PFSK-1 (cell line): ENCODE results near the gene CNN2.

ENCODE experiments used
- FOXP2 ChIP-seq: optimal IDR thresholded peaks from 2 replicates; pipeline ENCODE3; 2011; ENCODE audit warnings: borderline replicate concordance, control low read depth, inconsistent platforms; ENCODE audit not compliant: insufficient read depth; ENCODE audit errors: extremely low read length, extremely low read depth
- POLR2AphosphoS5 ChIP-seq: IDR thresholded peaks from 2 replicates; pipeline ENCODE4 v1.6.1; 2012; ENCODE audit warnings: low read depth, mild to moderate bottlenecking, control low read depth, low read length, moderate library complexity
- REST ChIP-seq, 2 experiments: IDR thresholded peaks; 2 replicates each; pipeline versions ENCODE4 v1.6.1 to v1.8.0; 2011 to 2012; ENCODE audit warnings: low read depth in 2 of 2, low read length in 2 of 2, control low read depth in 1 of 2, inconsistent platforms in 1 of 2, mild to moderate bottlenecking in 1 of 2, moderate library complexity in 1 of 2; ENCODE audit not compliant: insufficient read depth in 1 of 2
- SIN3A ChIP-seq: IDR thresholded peaks from 2 replicates; pipeline ENCODE4 v1.6.1; 2012; ENCODE audit warnings: mild to moderate bottlenecking, low read length, moderate library complexity, borderline replicate concordance; ENCODE audit not compliant: insufficient read depth
- TAF1 ChIP-seq: IDR thresholded peaks from 2 replicates; pipeline ENCODE4 v1.6.1; 2012; ENCODE audit warnings: low read length, control low read depth, borderline replicate concordance; ENCODE audit not compliant: insufficient read depth

Gene CNN2

GRCh38 chr19:1046836-1047695, 20.7 kb downstream of the CNN2 start:
- TF ChIP-seq TAF1 (no peak), SIN3A (no peak), REST (IDR thresholded peaks at IDR 0.05; ENCODE audit: insufficient read depth in 1 of 2, low read depth in 2 of 2, low read length in 2 of 2) (no peak), POLR2AphosphoS5 (no peak), FOXP2 (no peak)

- TF ChIP-seq TAF1 (no peak), SIN3A (no peak), POLR2AphosphoS5 (no peak), REST (IDR thresholded peaks at IDR 0.05; ENCODE audit: insufficient read depth in 1 of 2, low read depth in 2 of 2, low read length in 2 of 2) (no peak), FOXP2 (no peak)
Observed at GRCh38 chr19:1047696-1048147, 21.3 kb downstream of the CNN2 start.

GRCh38 chr19:1049106-1049505, 22.7 kb downstream of the CNN2 start:
- TF ChIP-seq POLR2AphosphoS5 (no peak), SIN3A (no peak), TAF1 (no peak), FOXP2 (no peak), REST (IDR thresholded peaks at IDR 0.05; ENCODE audit: insufficient read depth in 1 of 2, low read depth in 2 of 2, low read length in 2 of 2) (no peak)

- TF ChIP-seq REST (IDR thresholded peaks at IDR 0.05; ENCODE audit: insufficient read depth in 1 of 2, low read depth in 2 of 2, low read length in 2 of 2) (no peak), POLR2AphosphoS5 (no peak), FOXP2 (no peak), TAF1 (no peak), SIN3A (no peak)
Observed at GRCh38 chr19:1049800-1050199, 23.4 kb downstream of the CNN2 start.
